D341Med (cell line): ENCODE measurements around the gene NSMCE1.

Experiments
- DNase-seq: peaks from one replicate; pipeline ENCODE4 v3.0.0; 2012; ENCODE audit warnings: low spot score

Gene NSMCE1

DNA sequence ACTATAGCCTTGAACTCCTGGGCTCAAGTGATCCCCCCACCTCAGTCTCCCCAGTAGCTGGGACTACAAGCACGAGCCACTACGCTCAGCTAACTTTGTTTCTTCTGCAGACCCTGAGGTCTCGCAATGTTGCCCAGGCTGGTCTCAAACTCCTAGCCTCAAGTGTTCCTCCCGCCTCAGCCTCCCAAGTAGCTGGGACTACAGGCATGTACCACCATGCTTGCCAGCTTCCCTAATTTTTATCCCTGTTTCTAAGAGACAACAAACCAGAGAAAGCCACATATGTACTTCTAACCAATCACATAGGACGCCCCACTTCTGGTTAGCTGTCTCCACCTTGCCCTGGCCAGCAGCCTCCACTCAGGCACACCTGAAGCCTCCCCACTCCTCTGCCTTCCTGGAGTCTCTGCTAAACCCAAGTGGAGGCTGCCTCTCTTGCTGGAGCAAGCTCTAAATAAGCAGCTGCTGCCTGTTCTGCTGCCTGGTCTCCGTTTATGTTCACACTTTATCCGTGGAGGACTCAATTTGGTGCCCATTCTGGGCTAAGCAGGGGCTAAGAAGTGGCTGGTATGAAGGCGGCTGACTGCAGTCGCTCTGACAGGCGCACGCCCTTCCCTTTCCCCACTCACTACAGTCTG, 24.7 kb downstream of the NSMCE1 start:
- DNase-seq: no peak

DNA sequence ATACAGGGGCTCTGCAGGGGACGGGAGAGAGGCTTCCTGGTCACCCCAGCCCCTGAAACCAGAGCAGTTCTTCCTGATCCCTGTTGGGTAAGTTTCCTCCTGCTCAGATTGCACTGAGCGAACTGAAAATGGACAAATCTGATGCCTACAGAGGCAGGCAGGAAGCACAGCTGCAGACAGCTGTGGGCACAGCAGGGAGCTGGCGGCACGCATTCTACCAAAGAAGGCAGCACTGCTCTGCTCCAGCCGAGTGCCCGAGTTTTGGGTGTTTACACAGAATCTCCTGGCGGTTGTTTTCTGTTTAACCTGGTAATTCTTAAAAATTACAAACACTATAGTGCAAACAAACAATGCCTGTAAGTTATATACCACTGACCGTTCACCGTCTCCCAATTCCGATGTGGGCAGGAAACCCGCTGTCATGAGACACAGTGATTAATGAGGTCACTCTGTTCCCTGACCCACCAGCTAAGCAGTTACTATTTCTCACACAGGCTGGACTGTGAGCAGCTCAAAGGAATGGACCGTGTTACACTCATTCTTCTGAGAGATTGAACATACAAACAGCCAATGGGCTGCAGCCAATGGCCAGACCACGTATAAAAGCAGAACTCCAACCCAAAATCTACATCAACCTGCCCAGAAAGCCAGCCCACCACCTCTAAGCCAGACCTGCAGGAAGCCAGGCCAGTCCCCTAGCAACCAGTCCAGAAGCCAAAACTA, 25.5 kb downstream of the NSMCE1 start:
- no peak for DNase-seq

- no peak for DNase-seq
Measured at GRCh38 chr16:27242398-27242797, 26.2 kb downstream of the NSMCE1 start.

DNA sequence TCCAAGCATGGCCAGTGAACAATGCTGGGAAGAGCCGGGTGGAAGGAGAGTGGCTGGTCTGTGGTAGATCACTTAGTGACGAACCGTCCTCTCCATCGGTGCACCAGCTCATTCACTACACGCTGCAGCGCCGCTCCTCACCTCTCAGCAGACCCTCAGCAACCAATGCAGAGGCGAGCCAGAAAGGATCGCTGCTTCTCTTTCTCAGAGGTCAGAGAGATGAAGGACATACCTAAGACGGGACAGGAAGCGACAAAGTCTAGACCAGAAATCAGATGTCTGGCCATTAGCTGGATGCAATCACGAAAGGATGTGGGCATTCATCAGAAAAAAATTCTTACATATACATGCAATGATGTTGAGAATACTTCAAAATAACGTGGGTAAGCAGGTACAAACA, 26.9 kb downstream of the NSMCE1 start:
- DNase-seq: no peak

GRCh38 chr16:27240948-27241531, 27.5 kb downstream of the NSMCE1 start:
- DNase-seq: no peak

DNA sequence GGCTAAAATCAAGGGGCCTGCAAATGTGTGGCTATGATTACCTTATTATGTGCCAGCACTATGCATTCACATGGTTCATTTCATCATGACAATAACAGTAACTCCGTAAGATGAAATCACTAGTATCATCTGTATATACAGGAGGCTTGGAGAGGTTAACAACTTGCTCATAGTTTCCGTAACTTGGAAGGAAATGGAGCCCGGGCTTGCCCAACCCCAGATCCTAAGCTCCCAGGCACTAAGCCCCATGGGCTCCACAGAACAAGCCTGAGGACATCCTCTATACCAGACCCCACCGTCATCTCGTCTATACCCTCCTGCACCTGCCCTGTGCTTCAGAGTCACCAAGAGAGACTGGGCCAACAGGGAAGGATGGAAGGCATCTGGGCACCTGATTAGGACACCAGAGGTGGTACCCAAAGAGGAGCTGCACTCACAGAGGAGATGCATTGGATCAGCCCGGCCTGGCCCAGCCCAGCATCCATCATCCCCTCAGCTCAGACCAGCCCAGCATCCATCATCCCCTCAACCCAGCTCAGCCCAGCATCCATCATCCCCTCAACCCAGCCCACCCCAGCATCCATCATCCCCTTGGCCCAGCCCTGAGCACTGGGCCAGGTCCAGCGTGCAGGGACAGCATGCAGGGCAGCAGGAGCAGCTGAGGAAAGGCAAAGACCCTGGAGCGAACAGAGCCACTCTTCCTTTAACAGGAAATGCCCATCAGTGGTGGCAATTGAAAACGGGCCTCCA, 28.5 kb downstream of the NSMCE1 start:
- DNase-seq: no peak

DNA sequence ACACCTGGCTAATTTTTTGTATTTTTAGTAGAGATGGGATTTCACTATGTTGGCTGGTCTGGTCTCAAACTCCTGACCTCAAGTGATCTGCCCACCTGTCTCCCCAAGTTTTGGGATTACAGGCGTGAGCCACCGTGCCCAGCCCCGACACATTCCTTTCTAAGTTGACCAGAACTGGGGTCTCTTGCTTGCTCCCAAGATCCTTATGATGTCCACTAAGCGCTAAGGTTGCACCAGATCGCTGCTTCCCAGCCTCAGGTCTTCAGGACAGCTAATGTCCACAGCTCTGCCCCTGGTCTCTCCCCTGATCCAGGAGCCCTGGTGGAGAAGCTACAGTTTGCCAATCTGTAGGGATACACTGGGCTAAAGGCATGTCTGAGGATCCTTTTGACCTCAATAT, 29.5 kb downstream of the NSMCE1 start:
- no peak for DNase-seq

DNA sequence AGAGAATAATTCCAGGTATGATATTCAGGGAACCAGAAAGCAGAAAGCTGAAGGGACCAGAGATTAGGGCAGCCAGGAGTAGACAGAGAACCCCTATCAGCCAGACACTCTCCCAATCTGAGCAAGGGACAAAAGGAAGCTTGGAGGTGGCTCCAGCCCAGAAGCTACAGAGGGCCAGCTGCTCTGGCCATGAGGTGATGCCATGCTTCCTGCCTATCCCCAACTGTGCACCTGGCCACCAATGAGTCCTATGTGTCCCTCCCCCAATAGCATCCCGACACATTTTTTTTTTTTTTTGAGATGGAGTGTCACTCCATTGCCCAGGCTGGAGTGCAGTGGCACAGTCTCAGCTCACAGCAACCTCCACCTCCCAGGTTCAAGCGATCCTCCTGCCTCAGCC, 30.0 kb downstream of the NSMCE1 start:
- DNase-seq: no peak

- DNase-seq: no peak
Measured at GRCh38 chr16:27238016-27238587, 30.5 kb downstream of the NSMCE1 start.

DNA sequence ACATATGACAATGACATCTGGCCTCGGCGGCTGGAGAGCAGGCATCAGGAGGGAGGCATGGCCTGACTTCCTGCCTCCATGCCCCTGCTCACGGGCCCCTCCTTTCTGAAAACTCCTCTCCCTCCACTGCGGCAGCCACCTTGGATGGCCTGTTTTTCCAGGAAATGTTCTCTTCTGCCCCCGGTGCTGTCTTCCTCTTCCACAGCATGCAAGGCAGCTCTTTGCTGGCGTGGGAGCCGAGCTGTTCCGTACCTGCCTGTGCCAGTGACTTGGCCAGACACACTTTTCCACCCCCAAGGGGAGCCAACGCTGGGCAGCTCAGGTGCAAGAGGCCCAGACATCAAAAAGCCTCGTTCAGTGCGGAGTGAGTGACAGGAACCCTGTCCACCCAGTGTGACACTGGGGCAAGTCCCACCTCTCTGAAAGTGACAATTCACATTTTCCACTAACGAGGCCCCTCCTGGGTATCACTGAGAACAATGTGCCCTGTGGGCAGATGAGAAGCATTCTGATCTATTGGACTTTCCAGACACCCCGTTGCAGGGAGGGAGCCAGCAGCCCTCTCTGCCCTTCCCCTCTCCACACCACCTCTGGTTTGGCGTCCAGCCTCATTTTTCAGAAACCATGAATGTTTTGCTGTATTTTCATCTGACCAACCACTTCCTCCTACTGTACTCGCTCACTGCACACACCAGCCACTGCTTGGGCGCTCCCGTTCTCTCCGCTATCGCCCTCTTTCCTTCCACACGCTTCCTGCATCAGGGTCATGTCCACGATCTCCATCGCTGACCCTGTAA, 31.2 kb downstream of the NSMCE1 start:
- DNase-seq: no peak

GRCh38 chr16:27236635-27237218, 31.8 kb downstream of the NSMCE1 start:
- DNase-seq: no peak

GRCh38 chr16:27235938-27236245, 32.7 kb downstream of the NSMCE1 start:
- no peak for DNase-seq

- DNase-seq: peak; percentile 77
Measured at GRCh38 chr16:27235055-27235937, 33.3 kb downstream of the NSMCE1 start.

DNA sequence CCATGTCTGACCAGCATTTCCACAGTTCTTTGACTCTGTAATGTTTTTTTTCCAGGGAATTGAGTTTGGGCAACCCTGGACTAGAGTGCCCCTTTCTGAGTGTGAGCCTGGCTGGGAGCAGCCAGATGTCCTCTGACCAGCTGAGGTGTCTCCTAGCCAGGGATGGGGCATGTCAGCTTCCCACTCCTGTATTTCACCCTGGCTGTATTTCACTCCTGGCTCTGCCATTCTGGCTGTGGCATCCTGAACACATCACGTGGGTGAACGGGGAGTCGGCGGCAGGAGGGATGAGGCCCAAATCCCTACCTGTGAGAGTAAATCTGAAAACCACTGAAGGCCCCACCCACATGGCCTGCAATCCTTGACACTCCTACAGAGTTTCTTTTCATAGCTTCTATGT, 34.0 kb downstream of the NSMCE1 start:
- no peak for DNase-seq

DNA sequence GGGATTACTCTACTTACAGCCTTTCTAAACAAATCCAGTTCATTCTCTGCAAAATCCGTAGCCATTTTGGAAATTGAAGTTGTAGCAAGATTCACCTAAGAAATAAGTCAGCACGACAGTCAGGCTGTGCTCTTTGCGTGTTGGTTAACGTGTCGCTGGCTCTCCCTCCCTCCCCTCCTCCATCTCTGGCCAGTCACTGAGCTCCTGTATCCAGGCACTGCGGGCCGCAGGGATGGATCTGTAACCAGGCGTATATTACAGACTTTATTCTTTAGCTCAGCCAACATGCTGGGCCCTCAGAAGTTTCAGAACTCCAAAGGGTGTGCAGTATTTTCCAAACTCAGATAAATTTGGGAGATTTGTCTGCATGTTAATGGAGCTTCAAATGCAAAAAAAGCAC, 34.4 kb downstream of the NSMCE1 start:
- DNase-seq: no peak

- DNase-seq: no peak
Measured at GRCh38 chr16:27233731-27234130, 34.8 kb downstream of the NSMCE1 start.

- DNase-seq: no peak
Measured at GRCh38 chr16:27232901-27233625, 35.5 kb downstream of the NSMCE1 start.

DNA sequence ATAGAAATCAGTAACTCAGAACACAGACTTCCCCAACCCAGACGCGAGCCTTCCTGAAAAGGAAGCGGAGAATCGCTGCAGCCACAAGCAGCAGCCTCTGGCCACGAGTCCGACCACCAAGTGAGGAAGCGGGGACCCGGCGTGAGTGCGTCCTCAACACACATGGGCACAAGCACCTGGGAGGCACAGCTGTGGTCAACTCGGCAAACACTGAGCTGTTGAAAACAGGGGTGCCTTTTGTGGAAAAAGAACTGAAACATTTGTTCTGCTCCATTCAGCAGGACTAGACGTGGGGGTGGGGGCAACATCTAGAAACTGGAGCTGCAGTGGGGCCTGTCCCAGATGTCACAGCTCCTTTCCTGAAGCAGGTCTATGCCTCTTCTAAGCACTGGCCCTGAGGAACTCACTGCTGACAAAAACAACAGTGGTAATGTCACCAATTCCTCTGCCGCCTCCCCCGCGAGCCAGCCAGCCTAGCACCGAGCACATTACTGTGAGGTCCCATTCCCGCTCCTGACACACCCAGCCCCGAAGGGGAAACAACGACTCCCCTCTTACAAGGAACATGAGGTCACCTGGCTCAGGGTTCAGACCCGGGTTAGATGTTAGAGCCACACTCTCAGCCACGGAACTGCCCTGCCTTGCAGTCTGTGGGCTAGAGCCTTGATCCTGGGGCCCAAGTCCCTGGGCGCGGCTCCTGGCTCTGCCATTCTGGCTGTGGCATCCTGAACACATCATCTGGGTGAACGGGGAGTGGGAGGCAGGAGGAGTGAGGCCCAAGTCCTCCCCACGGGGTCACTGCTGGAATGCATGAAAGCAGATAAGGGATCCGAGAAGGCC, 36.3 kb downstream of the NSMCE1 start:
- DNase-seq: no peak

DNA sequence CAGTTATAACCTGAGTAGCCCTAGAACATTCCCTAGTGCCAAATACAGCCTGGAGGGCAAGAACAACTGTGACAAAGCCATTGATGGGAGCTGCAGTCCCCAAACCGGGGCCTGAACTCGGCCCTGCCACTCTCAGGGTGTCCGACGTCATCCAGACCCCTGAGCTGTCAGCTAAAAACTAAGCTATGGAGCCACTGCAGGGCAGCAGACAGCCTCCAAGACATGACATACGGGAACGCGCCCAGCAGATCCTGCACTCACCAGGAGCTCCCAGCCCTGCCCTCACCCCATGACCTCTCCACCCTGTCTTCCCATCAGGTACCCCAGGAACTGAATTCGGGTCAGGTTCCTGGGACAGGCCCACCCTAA, 36.9 kb downstream of the NSMCE1 start:
- DNase-seq: no peak
